Neuron (in vitro differentiated cells): ENCODE data around the gene NOS1.

Experiments
- H2AFZ ChIP-seq: one replicate; pipeline ENCODE4 v1.6.1; 2013; ENCODE audit warnings: low read depth, mild to moderate bottlenecking, inconsistent platforms, low read length, moderate library complexity
- H3K27me3 ChIP-seq: one replicate; pipeline ENCODE4 v1.6.1; 2013; ENCODE audit warnings: low read length; ENCODE audit not compliant: insufficient read depth
- H3K36me3 ChIP-seq: one replicate; pipeline ENCODE4 v1.6.1; 2013; ENCODE audit warnings: low read length; ENCODE audit not compliant: insufficient read depth
- H3K4me1 ChIP-seq: one replicate; pipeline ENCODE4 v1.6.1; 2013; ENCODE audit warnings: low read length; ENCODE audit not compliant: insufficient read depth
- H3K4me3 ChIP-seq: 2 replicates; pipeline ENCODE4 v1.5.1; 2013; ENCODE audit warnings: mild to moderate bottlenecking, low read length, moderate library complexity
- H3K9me3 ChIP-seq: one replicate; pipeline ENCODE4 v1.6.1; 2013; ENCODE audit warnings: low read length

Gene NOS1

DNA sequence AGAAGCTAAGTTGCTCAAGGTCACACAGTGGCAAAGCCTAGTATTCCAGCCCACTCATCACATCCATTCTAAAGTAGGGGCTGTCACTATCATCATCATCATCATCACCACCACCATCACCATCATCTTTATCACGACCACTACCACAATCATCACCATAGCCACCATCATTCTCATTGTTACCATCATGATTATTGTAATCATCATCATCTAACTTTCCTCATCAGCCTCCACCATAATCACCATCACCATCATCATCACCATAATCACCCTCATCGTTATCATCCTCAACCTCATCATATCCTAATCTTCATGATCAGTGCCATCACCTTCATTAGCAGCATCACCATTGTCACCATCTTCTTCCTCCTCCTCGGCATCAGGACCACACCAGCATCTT lies 48.7 kb downstream of the NOS1 start:
- Histone ChIP-seq H2AFZ (no peak overlapping the region), H3K36me3 (no peaks in the 10 kb centered on the region), H3K4me1 (no peaks in the 10 kb centered on the region), H3K4me3 (no peak overlapping the region), H3K27me3 (no peaks in the 10 kb centered on the region), H3K9me3 (no peaks in the 10 kb centered on the region)

- no peaks in the 10 kb centered on the region for H3K36me3 ChIP-seq
- H3K27me3 ChIP-seq = no peaks in the 10 kb centered on the region
- no peak overlapping the region for H2AFZ ChIP-seq
- H3K4me1 ChIP-seq = no peaks in the 10 kb centered on the region
- H3K4me3 ChIP-seq = no peak overlapping the region
- H3K9me3 ChIP-seq = no peaks in the 10 kb centered on the region
Measured at GRCh38 chr12:117309276-117309925, 52.0 kb downstream of the NOS1 start.

DNA sequence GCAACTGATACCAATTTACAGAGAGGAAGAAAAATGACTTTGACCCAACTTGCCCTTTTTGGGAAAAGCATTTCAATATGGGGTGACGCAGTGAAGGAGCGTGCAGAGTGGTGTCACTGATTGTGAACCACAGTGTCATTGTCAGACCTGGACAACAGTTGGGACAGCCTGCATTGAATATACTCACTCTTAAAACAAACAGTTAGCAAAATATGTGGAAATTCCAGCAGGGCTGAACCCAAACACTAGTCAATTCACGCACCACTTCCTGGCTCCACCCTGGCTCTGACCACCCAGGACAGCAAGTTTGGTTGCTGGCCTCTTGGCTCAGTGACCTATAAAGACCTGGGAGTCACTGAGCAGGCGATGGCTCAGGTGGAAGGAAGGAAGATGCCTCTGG lies 61.3 kb downstream of the NOS1 start:
- Histone ChIP-seq H3K4me1 (no peaks in the 10 kb centered on the region), H3K4me3 (no peak overlapping the region), H3K27me3 (no peaks in the 10 kb centered on the region), H3K36me3 (no peaks in the 10 kb centered on the region), H2AFZ (no peak overlapping the region), H3K9me3 (no peaks in the 10 kb centered on the region)

DNA sequence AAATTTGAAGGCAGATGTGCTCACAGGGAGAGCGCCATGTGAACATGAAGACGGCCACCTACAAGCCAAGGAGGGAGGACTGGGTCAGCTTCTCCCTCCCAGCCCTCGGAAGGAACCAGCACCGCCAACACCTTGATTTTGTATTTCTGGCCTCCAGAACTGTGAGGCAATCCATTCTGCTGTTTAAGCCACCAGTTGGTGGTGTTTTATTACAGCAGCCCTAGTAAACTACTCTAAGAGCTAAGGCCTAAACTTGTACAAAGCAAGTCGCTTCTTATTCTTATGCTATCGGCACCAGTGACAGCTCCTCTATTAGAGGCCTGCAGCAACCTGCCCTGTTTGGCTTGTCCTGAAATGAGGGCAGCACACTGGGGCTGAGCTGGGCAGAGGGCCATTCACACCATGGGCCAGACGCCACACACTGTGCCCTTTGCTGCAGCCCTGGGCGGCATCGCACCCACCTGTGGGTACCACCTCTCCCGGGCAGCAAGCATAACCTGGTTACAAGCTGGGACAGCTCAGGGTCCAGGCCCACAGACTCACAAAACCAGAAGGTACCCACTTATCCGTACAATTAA lies 62.7 kb downstream of the NOS1 start:
- H3K4me1 ChIP-seq = no peaks in the 10 kb centered on the region
- no peaks in the 10 kb centered on the region for H3K36me3 ChIP-seq
- H2AFZ ChIP-seq = no peak overlapping the region

GRCh38 chr12:117298191-117298590 lies 63.2 kb downstream of the NOS1 start:
- H2AFZ ChIP-seq = no peak overlapping the region
- no peaks in the 10 kb centered on the region for H3K27me3 ChIP-seq
- no peaks in the 10 kb centered on the region for H3K9me3 ChIP-seq
- no peaks in the 10 kb centered on the region for H3K4me1 ChIP-seq
- no peaks in the 10 kb centered on the region for H3K36me3 ChIP-seq
- no peak overlapping the region for H3K4me3 ChIP-seq

More for the DNA sequence above, 62.7 kb downstream of the NOS1 start:
- Histone ChIP-seq H3K4me3 (no peak overlapping the region), H3K9me3 (no peaks in the 10 kb centered on the region), H3K27me3 (no peaks in the 10 kb centered on the region)

GRCh38 chr12:117294189-117294603 lies 67.2 kb downstream of the NOS1 start:
- H3K4me1 ChIP-seq = no peaks in the 10 kb centered on the region
- H3K4me3 ChIP-seq = no peak overlapping the region
- no peaks in the 10 kb centered on the region for H3K27me3 ChIP-seq
- H3K36me3 ChIP-seq = no peaks in the 10 kb centered on the region
- no peaks in the 10 kb centered on the region for H3K9me3 ChIP-seq
- H2AFZ ChIP-seq = no peak overlapping the region

- no peaks in the 10 kb centered on the region for H3K36me3 ChIP-seq
- no peak overlapping the region for H3K4me3 ChIP-seq
- no peaks in the 10 kb centered on the region for H3K4me1 ChIP-seq
- H2AFZ ChIP-seq = no peak overlapping the region
- H3K27me3 ChIP-seq = no peaks in the 10 kb centered on the region
- peaks cover 2% of the 10 kb centered on the region for H3K9me3 ChIP-seq
Measured at GRCh38 chr12:117293510-117293909, 67.9 kb downstream of the NOS1 start.

- no peak overlapping the region for H2AFZ ChIP-seq
- no peaks in the 10 kb centered on the region for H3K4me1 ChIP-seq
- H3K27me3 ChIP-seq = no peaks in the 10 kb centered on the region
- peaks cover 3% of the 10 kb centered on the region for H3K9me3 ChIP-seq
- no peak overlapping the region for H3K4me3 ChIP-seq
- no peaks in the 10 kb centered on the region for H3K36me3 ChIP-seq
Measured at GRCh38 chr12:117292688-117293087, 68.7 kb downstream of the NOS1 start.

DNA sequence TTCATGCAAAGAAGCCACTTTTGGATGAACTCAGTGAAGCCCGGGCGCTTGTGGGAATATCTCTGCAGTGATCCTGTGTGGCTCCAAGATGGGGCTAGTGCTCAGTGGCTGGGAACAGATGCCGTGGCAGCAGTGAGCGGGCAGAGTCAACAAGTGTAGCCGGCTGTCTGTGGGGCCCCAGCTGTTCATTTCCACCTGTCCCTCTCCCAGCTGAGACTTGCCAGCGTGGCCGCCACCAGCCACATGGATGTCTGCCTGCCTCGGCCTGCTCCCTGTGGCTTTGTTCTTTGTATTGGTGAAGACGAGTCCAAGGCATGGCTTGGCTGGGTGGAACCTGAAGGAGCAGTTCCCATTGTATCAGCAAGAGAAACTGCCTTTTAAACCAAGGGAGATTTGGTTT lies 77.3 kb downstream of the NOS1 start:
- Histone ChIP-seq H3K27me3 (no peaks in the 10 kb centered on the region), H3K4me3 (no peak overlapping the region), H3K36me3 (no peaks in the 10 kb centered on the region), H2AFZ (no peak overlapping the region), H3K9me3 (peaks cover 3% of the 10 kb centered on the region), H3K4me1 (no peaks in the 10 kb centered on the region)

- H3K4me1 ChIP-seq = no peaks in the 10 kb centered on the region
- H2AFZ ChIP-seq = no peak overlapping the region
- no peak overlapping the region for H3K4me3 ChIP-seq
- no peaks in the 10 kb centered on the region for H3K27me3 ChIP-seq
- no peaks in the 10 kb centered on the region for H3K36me3 ChIP-seq
- H3K9me3 ChIP-seq = no peaks in the 10 kb centered on the region
Measured at GRCh38 chr12:117282490-117282889, 78.9 kb downstream of the NOS1 start.

GRCh38 chr12:117280019-117280680 lies 81.3 kb downstream of the NOS1 start:
- H3K4me1 ChIP-seq = no peaks in the 10 kb centered on the region
- no peaks in the 10 kb centered on the region for H3K36me3 ChIP-seq
- H3K9me3 ChIP-seq = no peaks in the 10 kb centered on the region
- no peak overlapping the region for H3K4me3 ChIP-seq
- H3K27me3 ChIP-seq = no peaks in the 10 kb centered on the region
- H2AFZ ChIP-seq = no peak overlapping the region

DNA sequence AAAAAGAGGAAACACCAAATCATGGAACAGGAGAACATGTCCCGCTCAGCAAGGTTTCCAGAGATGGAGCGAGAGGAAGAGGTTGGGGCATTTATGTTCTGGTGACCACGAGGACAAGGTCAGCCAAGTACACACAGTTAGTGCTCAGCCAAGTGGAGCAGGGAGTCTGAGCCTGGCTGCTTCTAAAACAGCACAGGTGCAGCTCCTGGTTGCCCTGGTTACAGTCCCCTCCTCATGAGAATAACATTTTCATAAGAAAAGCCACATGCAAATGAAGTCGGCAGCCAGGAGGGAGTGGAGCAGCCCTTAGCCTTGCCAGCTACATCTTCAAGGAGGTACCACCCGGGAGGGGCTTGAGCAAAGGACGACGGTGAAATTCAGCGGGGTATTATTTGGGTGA lies 81.8 kb downstream of the NOS1 start:
- no peaks in the 10 kb centered on the region for H3K36me3 ChIP-seq
- no peak overlapping the region for H3K4me3 ChIP-seq
- no peaks in the 10 kb centered on the region for H3K9me3 ChIP-seq
- H2AFZ ChIP-seq = no peak overlapping the region
- no peaks in the 10 kb centered on the region for H3K4me1 ChIP-seq
- no peaks in the 10 kb centered on the region for H3K27me3 ChIP-seq

GRCh38 chr12:117277875-117278274 lies 83.6 kb downstream of the NOS1 start:
- no peak overlapping the region for H2AFZ ChIP-seq
- H3K27me3 ChIP-seq = no peaks in the 10 kb centered on the region
- no peaks in the 10 kb centered on the region for H3K36me3 ChIP-seq
- H3K4me3 ChIP-seq = no peak overlapping the region
- H3K9me3 ChIP-seq = no peaks in the 10 kb centered on the region
- no peaks in the 10 kb centered on the region for H3K4me1 ChIP-seq
